HG02970 (cell line): ENCODE measurements around the gene TMEM61.

Experiments used
- ATAC-seq: cut with Tn5 transposase; IDR thresholded peaks from one replicate; pipeline ENCODE4 v1.9.1; 2021; ENCODE audit warnings: mild to moderate bottlenecking, moderate library complexity, moderate number of reproducible peaks; ENCODE audit not compliant: unreplicated experiment, low FRiP score

TMEM61 gene

DNA sequence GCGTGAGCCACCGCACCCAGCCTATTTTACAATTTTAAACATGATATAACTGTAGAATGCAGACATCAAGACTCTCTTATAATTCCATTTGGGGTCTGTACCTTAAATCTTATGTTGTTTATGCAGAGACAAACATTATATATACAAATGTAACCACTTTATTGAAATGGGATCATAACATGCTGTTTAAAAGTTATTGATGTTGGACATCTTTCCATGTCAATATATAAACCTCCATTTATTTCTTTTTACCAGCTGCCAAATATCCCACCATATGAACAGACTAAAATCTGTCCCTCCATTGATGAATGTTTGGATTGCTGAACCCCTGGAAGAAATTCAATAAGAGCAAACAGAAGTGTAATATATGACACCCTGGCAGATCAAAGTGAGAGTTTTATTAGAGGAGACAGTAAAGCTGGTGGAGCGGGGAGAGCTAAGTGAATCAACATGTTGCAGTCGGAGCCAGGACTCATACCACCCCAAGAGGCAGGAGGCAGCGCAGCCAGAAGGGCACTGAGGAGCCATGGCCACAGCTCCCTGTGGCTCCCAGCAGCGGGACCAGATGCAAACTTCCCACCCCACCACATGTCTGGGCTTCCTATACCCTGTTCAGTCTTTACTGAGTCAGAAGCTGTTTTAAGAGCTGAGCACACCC lies 54.2 kb downstream of the TMEM61 start:
- no peak for ATAC-seq

DNA sequence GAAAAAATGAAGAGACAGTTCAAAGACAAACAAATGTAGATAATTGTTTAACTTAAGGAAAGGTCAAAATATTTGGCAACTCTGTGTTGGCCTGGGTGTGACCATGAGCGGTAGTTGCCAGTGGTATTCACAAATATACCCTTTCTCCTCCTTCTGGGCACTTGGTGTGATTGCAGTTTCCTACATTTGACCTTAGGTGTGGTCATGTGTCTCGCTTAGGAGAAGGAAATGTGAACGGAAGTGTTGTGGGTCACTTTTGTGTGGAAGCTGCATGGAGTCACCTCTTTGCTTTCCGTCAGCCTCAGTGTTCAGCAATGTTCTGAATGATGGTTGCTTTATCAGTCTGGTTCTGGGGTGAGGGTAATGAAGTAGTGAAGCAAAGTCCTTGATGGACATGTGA lies 55.5 kb downstream of the TMEM61 start:
- ATAC-seq = no peak

DNA sequence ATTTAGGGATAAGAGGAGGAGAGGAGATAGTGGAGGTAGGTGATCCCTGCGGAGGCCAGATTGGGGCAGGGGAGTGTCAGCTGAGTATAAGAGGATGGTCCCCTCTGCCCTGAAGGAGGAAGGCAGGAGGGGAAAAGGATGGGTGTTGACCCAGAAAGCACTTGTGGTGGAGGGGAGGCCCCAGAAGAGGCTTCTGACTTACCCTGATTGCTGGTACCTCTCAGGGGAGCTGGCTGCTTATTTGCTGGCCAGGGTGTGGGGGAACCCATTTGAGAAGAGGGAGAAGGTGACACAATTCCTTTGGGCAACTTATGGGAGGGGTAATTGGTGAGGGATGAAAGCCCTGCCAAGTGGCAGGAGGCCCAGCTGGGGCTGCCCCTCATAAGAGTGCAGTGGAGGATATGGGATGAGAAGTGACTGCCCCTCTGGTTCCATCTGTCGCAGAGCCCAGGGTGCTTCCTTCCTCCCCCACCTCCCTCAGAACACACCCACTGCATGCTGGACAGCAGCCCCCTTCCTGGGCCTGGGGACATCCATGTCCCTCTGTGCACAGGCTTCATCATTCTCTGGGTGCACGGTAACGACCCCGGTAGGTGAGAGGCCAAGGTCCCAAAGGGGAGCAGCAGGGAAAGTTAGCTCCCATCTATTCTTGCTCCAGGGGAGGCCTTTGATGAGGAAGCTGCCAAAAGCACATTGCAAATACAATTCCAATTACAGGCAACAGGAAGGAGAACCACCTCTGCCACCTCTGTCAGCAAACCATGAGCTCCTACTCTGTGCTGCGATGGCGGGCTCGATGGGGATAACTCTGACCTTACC lies 57.5 kb downstream of the TMEM61 start:
- no peak for ATAC-seq

DNA sequence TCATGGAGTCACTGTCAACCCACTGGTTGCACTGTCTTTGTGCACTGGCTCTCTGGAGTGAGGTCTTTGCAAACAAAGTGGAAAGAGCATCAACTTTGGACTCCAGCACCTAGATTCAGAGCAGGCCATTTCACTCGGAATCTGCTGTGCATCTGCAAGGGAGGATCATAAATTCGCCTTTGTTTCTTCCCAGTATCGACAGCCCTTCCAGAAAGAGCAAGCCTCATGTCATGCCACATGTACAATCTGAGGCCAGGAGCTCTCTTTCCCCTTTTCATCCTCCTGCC lies 58.1 kb downstream of the TMEM61 start:
- no peak for ATAC-seq

DNA sequence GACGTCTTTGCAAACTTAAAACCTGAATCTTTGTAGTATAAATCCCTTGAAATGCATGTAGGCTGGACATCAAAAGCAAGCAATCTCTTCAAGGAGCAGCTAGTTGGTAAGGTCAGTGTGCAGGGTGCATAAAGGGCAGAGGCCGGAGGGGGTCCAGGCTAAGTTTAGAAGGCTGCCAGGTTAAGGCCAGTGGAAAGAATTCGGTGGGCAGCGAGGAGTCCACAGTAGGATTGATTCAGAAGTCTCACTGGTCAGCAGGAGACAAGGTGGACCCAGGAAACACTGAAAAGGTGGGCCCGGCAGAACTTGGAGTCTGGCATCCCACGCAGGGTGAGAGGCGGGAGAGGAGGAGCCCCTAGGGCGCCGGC lies 58.5 kb downstream of the TMEM61 start:
- no peak for ATAC-seq

DNA sequence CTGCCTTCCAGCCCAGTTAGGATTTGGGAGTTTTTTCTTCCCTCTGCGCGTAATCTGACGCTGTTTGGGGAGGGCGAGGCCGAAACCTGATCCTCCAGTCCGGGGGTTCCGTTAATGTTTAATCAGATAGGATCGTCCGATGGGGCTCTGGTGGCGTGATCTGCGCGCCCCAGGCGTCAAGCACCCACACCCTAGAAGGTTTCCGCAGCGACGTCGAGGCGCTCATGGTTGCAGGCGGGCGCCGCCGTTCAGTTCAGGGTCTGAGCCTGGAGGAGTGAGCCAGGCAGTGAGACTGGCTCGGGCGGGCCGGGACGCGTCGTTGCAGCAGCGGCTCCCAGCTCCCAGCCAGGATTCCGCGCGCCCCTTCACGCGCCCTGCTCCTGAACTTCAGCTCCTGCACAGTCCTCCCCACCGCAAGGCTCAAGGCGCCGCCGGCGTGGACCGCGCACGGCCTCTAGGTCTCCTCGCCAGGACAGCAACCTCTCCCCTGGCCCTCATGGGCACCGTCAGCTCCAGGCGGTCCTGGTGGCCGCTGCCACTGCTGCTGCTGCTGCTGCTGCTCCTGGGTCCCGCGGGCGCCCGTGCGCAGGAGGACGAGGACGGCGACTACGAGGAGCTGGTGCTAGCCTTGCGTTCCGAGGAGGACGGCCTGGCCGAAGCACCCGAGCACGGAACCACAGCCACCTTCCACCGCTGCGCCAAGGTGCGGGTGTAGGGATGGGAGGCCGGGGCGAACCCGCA lies 59.1 kb downstream of the TMEM61 start, which contains the start of gene PCSK9:
Gene PCSK9 (plus strand): TSS at position 207 of the 741 bp plus-strand sequence. CDS start 290 bp downstream, at position 497.
- no peak for ATAC-seq

DNA sequence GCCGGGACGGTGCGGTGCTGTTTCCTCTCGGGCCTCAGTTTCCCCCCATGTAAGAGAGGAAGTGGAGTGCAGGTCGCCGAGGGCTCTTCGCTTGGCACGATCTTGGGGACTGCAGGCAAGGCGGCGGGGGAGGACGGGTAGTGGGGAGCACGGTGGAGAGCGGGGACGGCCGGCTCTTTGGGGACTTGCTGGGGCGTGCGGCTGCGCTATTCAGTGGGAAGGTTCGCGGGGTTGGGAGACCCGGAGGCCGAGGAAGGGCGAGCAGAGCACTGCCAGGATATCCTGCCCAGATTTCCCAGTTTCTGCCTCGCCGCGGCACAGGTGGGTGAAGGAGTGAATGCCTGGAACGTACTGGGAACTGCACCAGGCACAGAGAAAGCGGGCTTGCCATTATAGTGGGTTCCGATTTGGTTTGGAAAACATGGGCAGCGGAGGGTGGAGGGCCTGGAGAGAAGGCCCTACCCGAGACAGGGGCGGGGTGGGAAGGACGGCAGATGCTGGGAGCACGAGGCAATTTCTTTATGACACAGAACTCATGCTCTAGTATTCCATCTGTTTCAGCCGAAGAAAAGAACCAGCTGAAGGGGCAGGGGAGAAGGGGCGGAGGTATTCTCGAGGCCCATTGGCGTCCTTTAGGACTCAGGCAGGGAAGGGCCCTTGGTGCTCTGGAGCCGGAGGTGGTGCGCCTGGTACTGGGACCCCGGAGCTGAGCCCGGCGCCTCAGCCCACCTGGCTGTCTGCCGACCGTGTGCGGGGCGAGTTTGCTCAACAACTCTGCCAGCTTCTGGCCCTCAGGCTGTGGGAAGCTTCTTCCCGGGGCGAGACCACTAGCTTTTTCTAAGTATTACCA lies 59.9 kb downstream of the TMEM61 start:
- ATAC-seq = no peak

DNA sequence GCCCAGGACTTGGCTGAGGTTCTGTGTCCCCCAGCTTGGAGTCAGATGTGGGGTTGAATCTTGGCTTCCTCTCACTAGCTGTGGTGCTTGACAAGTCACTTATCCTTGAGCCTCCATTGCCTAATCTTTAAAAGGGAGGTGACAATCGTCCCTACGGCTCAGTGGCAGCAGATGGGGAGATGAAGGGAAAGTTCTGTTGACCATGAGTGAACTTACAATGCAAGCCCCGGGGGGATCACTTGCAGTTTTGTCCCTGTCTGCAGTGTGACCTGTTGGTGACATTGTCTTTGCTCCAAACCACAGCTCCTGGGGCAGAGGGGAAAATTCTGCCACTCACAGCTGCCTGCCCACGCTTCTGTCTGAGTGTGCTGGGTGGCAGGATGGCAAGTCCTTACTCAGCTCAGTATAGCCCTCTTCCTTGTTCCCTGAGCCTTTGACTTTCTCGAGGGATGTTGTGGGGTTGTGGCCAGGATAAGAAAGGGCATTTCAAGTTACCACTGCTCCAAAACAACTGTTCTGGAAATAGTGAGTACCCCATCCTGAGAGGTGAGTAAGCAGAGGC lies 60.6 kb downstream of the TMEM61 start:
- ATAC-seq = no peak

DNA sequence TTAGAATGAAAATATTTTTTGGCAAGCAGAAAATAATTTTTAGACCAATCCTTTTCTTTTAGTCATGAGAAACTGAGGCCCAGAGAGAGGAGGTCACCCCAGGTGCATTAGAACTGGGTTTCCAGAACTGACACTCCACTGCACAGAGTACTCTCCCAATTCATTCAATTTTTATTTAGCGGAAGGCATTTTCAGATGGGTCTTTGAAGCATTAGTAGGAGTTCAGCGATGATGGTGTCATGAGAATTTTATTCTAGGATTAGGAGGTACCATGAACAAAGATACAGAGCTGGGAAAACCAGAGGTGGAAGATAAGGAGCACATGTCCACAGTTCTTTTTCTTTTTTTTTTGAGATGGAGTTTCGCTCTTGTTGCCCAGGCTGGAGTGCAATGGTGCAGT lies 61.2 kb downstream of the TMEM61 start:
- no peak for ATAC-seq
